Endothelial cell of umbilical vein (primary cell): ENCODE data around the gene SPCS3.
A peak's percentile ranks its signal among the peaks of the same experiment; 100 is the strongest.

Experiments
- CTCF ChIP-seq, 2 donors: IDR thresholded peaks; 1 replicate in 1 of 2; 2 replicates in 1 of 2; pipeline ENCODE4 v1.5.1; 2011; ENCODE audit warnings: low read length in 2 of 2, mild to moderate bottlenecking in 2 of 2, moderate library complexity in 2 of 2, control low read depth in 1 of 2, inconsistent platforms in 1 of 2, low read depth in 1 of 2; ENCODE audit not compliant: insufficient read depth in 1 of 2; ENCODE audit errors: extremely low read depth in 1 of 2
- EZH2 ChIP-seq: IDR thresholded peaks from 2 replicates; pipeline ENCODE4 v1.6.1; 2012; ENCODE audit warnings: borderline replicate concordance, low read depth, mild to moderate bottlenecking, moderate library complexity, low read length, inconsistent platforms; ENCODE audit not compliant: severe bottlenecking
- FOS ChIP-seq: IDR thresholded peaks from 2 replicates; pipeline ENCODE4 v1.6.1; 2011; ENCODE audit warnings: mild to moderate bottlenecking, low read length, moderate library complexity, borderline replicate concordance; ENCODE audit not compliant: insufficient read depth
- GATA2 ChIP-seq: IDR thresholded peaks from 2 replicates; pipeline ENCODE4 v1.7.0; 2011; ENCODE audit warnings: low read depth, mild to moderate bottlenecking, moderate library complexity, mixed read lengths, low read length; ENCODE audit not compliant: insufficient read length, insufficient read depth
- JUN ChIP-seq: IDR thresholded peaks from 2 replicates; pipeline ENCODE4 v1.6.1; 2011; ENCODE audit warnings: borderline replicate concordance, low read depth; ENCODE audit not compliant: insufficient read length, insufficient read depth
- MAX ChIP-seq: IDR thresholded peaks from 2 replicates; pipeline ENCODE4 v1.6.1; 2011; ENCODE audit not compliant: insufficient read depth, insufficient read length
- MYC ChIP-seq: IDR thresholded peaks from one replicate; pipeline ENCODE4 v1.6.1; 2011; ENCODE audit warnings: mild to moderate bottlenecking, low read depth, low read length
- POLR2A ChIP-seq: IDR thresholded peaks from 2 replicates; pipeline ENCODE4 v1.6.1; 2012; ENCODE audit warnings: low read depth, mild to moderate bottlenecking, control low read depth, low read length
- POLR2AphosphoS5 ChIP-seq: IDR thresholded peaks from 2 replicates; pipeline ENCODE4 v1.6.1; 2012; ENCODE audit warnings: low read depth, mild to moderate bottlenecking, control low read depth, low read length, moderate library complexity; ENCODE audit not compliant: insufficient read depth

GRCh38 chr4:176319704-176320339, at the start of gene SPCS3:
- TF ChIP-seq POLR2A (peak; percentile 95), JUN (no peak), CTCF (IDR thresholded peaks at IDR 0.05; ENCODE audit: extremely low read depth in 1 of 2, insufficient read depth in 1 of 2, low read depth in 1 of 2, low read length in 2 of 2) (no peak), FOS (no peak), GATA2 (no peak), EZH2 (no peak), POLR2AphosphoS5 (peak; percentile 84), MAX (no peak), MYC (no peak)
